OCI-LY7 (cell line): ENCODE results near the gene CEP72.

ENCODE experiments used
- EZH2phosphoT487 ChIP-seq: fragments of 200-600 bp; sonication (generic); IDR thresholded peaks from 2 replicates; pipeline ENCODE4 v1.6.1; 2018; ENCODE audit warnings: low read depth, borderline replicate concordance, mild to moderate bottlenecking, mixed run types, antibody characterized with exemption, low read length, moderate library complexity, mixed read lengths
- TF ChIP-seq, protein P1 (sequence below): fragments of 200-600 bp; sonication (generic); conservative IDR thresholded peaks from 2 replicates; pipeline ENCODE4 v1.5.1; 2014; ENCODE audit warnings: mild to moderate bottlenecking, antibody characterized with exemption, low read length, moderate library complexity, mixed read lengths

- TF ChIP-seq, protein P1, sequence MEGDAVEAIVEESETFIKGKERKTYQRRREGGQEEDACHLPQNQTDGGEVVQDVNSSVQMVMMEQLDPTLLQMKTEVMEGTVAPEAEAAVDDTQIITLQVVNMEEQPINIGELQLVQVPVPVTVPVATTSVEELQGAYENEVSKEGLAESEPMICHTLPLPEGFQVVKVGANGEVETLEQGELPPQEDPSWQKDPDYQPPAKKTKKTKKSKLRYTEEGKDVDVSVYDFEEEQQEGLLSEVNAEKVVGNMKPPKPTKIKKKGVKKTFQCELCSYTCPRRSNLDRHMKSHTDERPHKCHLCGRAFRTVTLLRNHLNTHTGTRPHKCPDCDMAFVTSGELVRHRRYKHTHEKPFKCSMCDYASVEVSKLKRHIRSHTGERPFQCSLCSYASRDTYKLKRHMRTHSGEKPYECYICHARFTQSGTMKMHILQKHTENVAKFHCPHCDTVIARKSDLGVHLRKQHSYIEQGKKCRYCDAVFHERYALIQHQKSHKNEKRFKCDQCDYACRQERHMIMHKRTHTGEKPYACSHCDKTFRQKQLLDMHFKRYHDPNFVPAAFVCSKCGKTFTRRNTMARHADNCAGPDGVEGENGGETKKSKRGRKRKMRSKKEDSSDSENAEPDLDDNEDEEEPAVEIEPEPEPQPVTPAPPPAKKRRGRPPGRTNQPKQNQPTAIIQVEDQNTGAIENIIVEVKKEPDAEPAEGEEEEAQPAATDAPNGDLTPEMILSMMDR: no peak
- TF ChIP-seq EZH2phosphoT487: no peak
These were observed 15.7 kb downstream of the CEP72 start for GRCh38 chr5:627840-628239.
